Inflammatory macrophage treated with lipopolysaccharide for 1 hour (primary cell): ENCODE data around the gene FCHSD2.
"Not testable (repeated sequence)": the region's sequence is repeated elsewhere in the genome, so short reads cannot be mapped to it uniquely, and the experiment has no call there.

Source experiments
- DNase-seq, 2 donors: peaks; one replicate each; pipeline ENCODE4 v3.0.0-alpha.2; 2020 to 2022

Gene FCHSD2

GRCh38 chr11:73055655-73056354 is 86.3 kb downstream of the FCHSD2 start:
- DNase-seq: peak; percentile 82 to 85

- DNase-seq: no peak
Measured at GRCh38 chr11:73055002-73055401, 87.1 kb downstream of the FCHSD2 start.

- no peak for DNase-seq
Measured at GRCh38 chr11:73053964-73054363, 88.2 kb downstream of the FCHSD2 start.

GRCh38 chr11:73048446-73048845 is 93.7 kb downstream of the FCHSD2 start:
- no peak for DNase-seq

GRCh38 chr11:73047773-73048371 is 94.2 kb downstream of the FCHSD2 start:
- peak; percentile 22 to 27 for DNase-seq

- DNase-seq: no peak
Measured at GRCh38 chr11:73040046-73040445, 102.1 kb downstream of the FCHSD2 start.

- no peak for DNase-seq
Measured at GRCh38 chr11:73034777-73035176, 107.3 kb downstream of the FCHSD2 start.

- DNase-seq: no peak
Measured at GRCh38 chr11:73034331-73034730, 107.8 kb downstream of the FCHSD2 start.

- DNase-seq: no peak
Measured at GRCh38 chr11:73030130-73030529, 112.0 kb downstream of the FCHSD2 start.

- DNase-seq: no peak
Measured at GRCh38 chr11:73029403-73029802, 112.7 kb downstream of the FCHSD2 start.

GRCh38 chr11:73028611-73029010 is 113.5 kb downstream of the FCHSD2 start:
- peak; percentile 89 to 95 for DNase-seq

- DNase-seq: not testable (repeated sequence)
Measured at GRCh38 chr11:73027840-73028239, 114.3 kb downstream of the FCHSD2 start.

GRCh38 chr11:73024639-73025038 is 117.5 kb downstream of the FCHSD2 start:
- no peak for DNase-seq

- DNase-seq: no peak
Measured at GRCh38 chr11:73019996-73020395, 122.1 kb downstream of the FCHSD2 start.

- no peak for DNase-seq
Measured at GRCh38 chr11:73019449-73019848, 122.7 kb downstream of the FCHSD2 start.

GRCh38 chr11:73018856-73019255 is 123.3 kb downstream of the FCHSD2 start:
- DNase-seq: no peak

GRCh38 chr11:73017024-73017751 is 124.9 kb downstream of the FCHSD2 start:
- DNase-seq: no peak

- no peak for DNase-seq
Measured at GRCh38 chr11:73013021-73013420, 129.1 kb downstream of the FCHSD2 start.

GRCh38 chr11:73012121-73012863 is 129.8 kb downstream of the FCHSD2 start:
- no peak for DNase-seq

GRCh38 chr11:73011126-73011817 is 130.8 kb downstream of the FCHSD2 start:
- no peak for DNase-seq

- DNase-seq: no peak
Measured at GRCh38 chr11:73009972-73010371, 132.1 kb downstream of the FCHSD2 start.

GRCh38 chr11:73004088-73004487 is 138.0 kb downstream of the FCHSD2 start:
- DNase-seq: no peak

- DNase-seq: no peak
Measured at GRCh38 chr11:73003088-73003487, 139.0 kb downstream of the FCHSD2 start.
